ENCODE results near the gene TIFAB. TPM values are rescaled to one million over a fixed set of nuclear protein-coding genes. Genes with fewer than 3 reads are reported as not detected.

Gene TIFAB
- total RNA-seq, 2 donors from 2014 or later = 0.09 to 0.31 TPM

DNA sequence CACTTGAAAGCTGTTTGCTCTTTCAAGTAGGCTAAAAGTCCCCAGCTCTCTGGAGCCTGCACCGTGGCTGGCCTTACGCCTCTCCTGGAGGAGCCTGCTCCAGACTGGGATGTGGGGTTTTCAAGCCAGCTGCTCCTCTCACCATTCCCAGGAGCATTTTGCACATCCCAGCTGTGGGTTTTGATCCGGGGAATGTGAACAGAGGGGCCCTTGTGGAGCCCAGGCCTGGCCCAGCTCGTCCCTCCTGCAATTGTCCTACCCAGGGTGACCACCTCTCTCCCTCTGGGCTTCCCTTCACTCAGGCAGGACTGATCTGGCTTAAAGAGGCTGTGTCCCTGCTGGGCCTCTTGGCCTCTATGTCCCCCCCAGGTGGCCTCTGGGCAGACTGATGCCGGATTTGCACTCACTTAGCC, 32.5 kb upstream of the TIFAB start:
- ATAC-seq (no peak), DNase-seq (no peak)
- intact Hi-C loops (cut with DNase I, micrococcal nuclease) = no loop called here

GRCh38 chr5:135483254-135483653, 31.1 kb upstream of the TIFAB start:
- no peak for DNase-seq
- intact Hi-C loops (cut with DNase I, micrococcal nuclease) = no loop called here
- ATAC-seq = no peak

- intact Hi-C loops (cut with DNase I, micrococcal nuclease) = no loop called here
- DNase-seq = no peak
- ATAC-seq = no peak
These were observed 30.3 kb upstream of the TIFAB start for GRCh38 chr5:135482381-135482933.

GRCh38 chr5:135481909-135482311, 29.8 kb upstream of the TIFAB start:
- intact Hi-C loops (cut with DNase I, micrococcal nuclease) = no loop called here
- ATAC-seq = no peak
- DNase-seq = no peak

DNA sequence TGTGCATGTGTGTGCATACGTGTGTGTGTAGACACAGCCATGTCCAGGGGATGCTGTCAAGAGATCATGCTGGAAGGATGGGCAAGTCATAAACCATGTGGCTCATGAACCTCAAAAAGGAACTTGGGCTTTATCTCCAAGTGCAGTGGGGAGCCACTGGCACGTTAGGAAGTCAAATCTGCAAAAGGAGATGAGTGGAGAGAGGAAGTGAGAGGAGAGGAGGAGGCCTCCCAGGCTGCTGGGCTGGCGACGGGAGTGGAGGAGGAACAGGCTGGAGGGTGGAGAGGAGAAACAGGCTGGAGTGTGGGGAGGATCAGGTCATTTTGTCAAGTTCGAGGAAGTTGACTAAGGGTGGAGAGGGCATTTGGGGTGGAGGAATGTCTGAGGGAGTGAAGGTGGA, 29.2 kb upstream of the TIFAB start:
- ATAC-seq (no peak), DNase-seq (no peak)
- intact Hi-C loops (cut with DNase I, micrococcal nuclease) = no loop called here

DNA sequence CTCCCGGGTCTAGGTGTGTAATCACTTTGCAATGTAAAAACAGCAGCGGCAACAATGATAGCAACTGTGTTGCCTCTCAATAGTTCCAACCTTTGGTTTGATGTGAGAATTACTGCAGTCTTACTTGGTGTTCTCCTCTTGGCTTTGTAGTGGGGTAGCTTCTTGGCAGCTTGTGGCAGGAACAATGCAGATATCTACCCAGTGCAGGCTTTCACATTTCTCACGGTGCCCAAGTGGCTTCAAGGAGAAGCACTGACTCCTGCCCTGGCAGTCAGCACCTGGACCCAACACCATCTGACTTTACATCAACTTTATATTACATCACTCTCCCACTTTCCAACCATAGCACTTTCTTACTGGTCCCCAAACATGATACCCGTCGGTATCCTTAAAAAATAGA, 28.4 kb upstream of the TIFAB start:
- DNase-seq (no peak), ATAC-seq (no peak)
- intact Hi-C loops (cut with DNase I, micrococcal nuclease) = no loop called here

DNA sequence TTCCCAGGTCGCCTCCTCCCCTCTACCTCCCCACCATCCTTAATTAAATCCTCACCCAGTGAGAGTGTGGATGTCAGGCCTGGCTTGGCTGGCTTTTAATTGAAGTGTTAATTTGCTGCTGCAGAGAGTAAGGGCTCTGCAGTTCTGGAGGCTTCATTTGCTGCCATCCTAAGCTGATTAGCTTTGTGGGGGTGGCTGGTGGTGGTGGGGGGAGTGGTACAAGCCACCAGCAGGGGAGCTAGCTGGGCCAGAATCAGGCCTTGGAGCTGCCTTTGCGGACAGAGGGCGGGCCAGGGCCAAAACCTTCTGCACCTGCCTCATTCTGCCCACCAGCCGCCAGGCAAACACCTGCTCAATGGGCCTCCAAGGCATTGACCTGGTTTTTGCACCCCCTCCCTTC, 26.8 kb upstream of the TIFAB start:
- intact Hi-C loops (cut with DNase I, micrococcal nuclease) = no loop called here
- no peak for ATAC-seq

DNA sequence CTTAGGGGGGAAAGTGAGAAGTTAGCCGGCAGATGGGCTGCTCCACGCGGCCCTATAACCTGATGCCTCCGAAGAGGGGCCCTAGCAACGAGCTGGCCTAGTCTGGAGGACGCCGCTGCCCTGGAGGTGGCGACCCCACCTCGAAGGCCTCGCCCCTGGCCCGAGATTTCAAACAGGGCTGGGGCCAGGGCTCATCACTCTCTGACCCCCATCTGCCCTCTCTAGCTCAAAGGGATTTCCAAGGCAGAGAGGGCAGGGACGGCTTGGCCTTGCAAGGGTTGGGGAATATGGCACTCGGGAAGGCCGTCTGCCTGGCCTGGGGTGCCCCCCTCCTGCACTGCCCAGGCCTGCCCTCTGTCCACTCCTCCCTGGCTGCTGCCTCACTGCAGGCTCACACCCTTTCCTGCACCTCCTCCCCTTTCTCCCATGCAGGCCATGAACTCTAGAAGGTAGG, 25.5 kb upstream of the TIFAB start:
- DNase-seq = no peak

More for the DNA sequence above, 26.8 kb upstream of the TIFAB start:
- DNase-seq = no peak

GRCh38 chr5:135476615-135477581, 24.7 kb upstream of the TIFAB start:
- intact Hi-C loops (cut with DNase I, micrococcal nuclease) = no loop called here
- DNase-seq (no peak), ATAC-seq (no peak)

More for the DNA sequence above, 25.5 kb upstream of the TIFAB start:
- intact Hi-C loops (cut with DNase I, micrococcal nuclease) = no loop called here
- no peak for ATAC-seq

DNA sequence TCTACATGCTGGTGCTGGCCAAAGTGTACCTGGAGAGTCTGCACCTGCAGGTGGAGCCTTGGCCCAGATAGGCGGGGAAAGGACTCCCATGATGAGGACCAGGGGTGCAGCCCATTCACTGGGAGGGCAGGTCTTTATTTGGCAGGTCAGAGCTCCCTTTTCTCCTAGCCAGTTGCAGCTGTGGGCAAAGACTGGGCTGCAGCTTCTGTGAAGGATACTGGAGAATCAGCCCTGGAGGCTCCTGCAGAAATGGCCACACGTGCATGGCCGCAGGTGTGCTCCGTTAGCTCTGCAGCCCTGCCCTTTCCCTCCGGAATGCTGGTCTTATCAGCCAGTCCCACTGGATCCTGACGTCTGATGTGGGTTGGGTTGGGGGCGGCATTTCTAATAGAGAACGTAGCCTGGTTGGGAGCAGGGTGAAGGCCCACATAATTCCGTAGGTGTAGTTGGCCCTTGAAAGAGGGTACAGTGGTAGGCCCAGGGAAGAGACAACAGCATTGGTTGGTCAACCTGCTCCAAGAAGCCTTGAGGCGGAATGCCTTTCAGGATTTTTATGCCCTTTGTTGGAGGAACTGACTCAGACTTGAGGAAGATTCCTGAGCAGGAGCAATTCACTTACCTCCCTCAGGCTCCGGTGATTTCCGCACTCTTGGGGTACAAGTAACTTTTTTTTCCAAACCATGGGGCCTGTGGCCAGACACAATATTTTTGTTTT, 22.0 kb upstream of the TIFAB start:
- ATAC-seq (no peak), DNase-seq (peak in 1 of 2 donors; percentile 8)
- intact Hi-C loops (cut with DNase I, micrococcal nuclease) = no loop called here

GRCh38 chr5:135472141-135472540, 20.0 kb upstream of the TIFAB start:
- no peak for ATAC-seq
- no peak for DNase-seq
- intact Hi-C loops (cut with DNase I, micrococcal nuclease) = no loop called here

DNA sequence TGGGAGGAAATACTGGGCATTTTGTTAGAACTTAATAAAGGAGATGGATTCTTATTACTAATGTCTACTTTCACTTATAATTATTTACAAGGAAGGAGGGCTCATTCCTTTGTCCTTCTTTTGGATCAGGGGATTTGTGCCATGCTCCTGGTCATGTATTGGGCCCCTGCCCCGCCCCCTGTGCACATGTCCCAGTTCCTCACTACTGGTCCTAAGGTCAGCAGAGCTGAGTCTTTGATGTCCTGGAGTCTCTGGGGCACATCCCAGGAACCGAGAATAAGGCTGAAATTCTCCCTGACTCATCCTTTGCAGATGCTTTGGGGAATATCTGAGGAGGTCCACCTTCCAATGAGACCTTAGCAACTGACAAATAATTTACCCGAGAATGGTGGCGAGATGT, 19.6 kb upstream of the TIFAB start:
- DNase-seq (no peak), ATAC-seq (no peak)
- intact Hi-C loops (cut with DNase I, micrococcal nuclease) = no loop called here

GRCh38 chr5:135469911-135470310, 17.8 kb upstream of the TIFAB start:
- intact Hi-C loops (cut with DNase I, micrococcal nuclease) = loop anchor here in 1 of 2 donors (5.0 kb wide), 1 partner anchor 82 kb away; no protein-coding TSS in a partner anchor
- ATAC-seq (no peak), DNase-seq (no peak)

- ATAC-seq (no peak), DNase-seq (peak in 1 of 2 donors; percentile 5)
- intact Hi-C loops (cut with DNase I, micrococcal nuclease) = loop anchor here in 1 of 2 donors (5.0 kb wide), 1 partner anchor 84 kb away; no protein-coding TSS in a partner anchor
These were observed 16.4 kb upstream of the TIFAB start for GRCh38 chr5:135468541-135468940.

GRCh38 chr5:135467871-135468485, 15.8 kb upstream of the TIFAB start:
- intact Hi-C loops (cut with DNase I, micrococcal nuclease) = loop anchor here in 1 of 2 donors (5.0 kb wide), 1 partner anchor 84 kb away; no protein-coding TSS in a partner anchor
- ATAC-seq = no peak

GRCh38 chr5:135467051-135467625, 15.0 kb upstream of the TIFAB start:
- ATAC-seq = no peak
- peak in 1 of 2 donors; percentile 5 for DNase-seq
- intact Hi-C loops (cut with DNase I, micrococcal nuclease) = loop anchor here in 1 of 2 donors (5.0 kb wide), 1 partner anchor 85 kb away; no protein-coding TSS in a partner anchor

More at GRCh38 chr5:135467871-135468485, 15.8 kb upstream of the TIFAB start:
- DNase-seq = peak in 1 of 2 donors; percentile 18

GRCh38 chr5:135466178-135467050, 14.3 kb upstream of the TIFAB start:
- intact Hi-C loops (cut with DNase I, micrococcal nuclease) = loop anchor here in 1 of 2 donors (5.0 kb wide), 1 partner anchor 86 kb away; no protein-coding TSS in a partner anchor
- DNase-seq = peak; percentile 54 to 77

More at GRCh38 chr5:135466178-135467050, 14.3 kb upstream of the TIFAB start:
- ATAC-seq = peak; percentile 94

Data from left colon (tissue), 2 donors.